GM18511 (cell line): ENCODE results near the gene CCDC40.

Source experiments
- ATAC-seq: cut with Tn5 transposase; IDR thresholded peaks from one replicate; pipeline ENCODE4 v1.9.1; 2021; ENCODE audit warnings: mild to moderate bottlenecking, moderate library complexity; ENCODE audit not compliant: unreplicated experiment

CCDC40 gene

DNA sequence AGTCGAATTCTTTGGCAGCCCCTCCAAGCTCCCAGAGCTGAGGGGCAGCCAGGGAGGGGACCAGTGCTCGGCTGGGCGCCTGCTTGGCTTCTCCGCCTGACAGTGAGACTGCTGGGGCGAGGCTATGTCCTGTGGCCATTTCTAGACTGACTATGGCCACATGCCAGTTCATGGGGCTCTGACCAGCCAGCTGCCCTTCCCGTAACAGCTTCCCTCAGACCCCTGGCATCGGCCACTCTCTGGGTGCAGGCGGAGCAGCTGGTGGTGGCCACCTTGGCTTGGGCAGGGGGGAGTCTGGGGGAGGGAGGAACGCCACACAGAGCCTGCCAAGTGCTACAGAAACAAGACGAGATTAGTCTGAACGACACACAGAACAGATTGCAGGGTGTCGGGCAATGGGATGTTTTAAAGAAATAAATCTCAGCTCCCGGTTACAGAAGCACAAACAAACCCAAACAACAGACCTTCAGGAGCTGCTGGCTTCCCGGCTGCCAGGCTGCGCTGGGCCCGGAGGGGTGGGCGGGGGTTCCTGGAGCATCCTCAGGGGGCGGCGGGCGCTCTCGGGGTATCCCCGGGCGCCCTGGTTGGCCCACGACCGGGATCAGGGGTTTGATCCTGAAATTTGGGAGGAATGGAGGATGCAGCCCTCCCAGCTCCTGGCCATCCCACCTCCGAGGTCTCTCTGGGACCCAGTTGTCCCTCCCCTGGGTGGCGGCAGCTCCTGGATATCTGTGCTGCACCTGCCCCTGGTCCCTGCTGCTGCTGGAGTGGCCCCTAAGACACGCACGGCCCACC, 35.3 kb upstream of the CCDC40 start:
- ATAC-seq = no peak

DNA sequence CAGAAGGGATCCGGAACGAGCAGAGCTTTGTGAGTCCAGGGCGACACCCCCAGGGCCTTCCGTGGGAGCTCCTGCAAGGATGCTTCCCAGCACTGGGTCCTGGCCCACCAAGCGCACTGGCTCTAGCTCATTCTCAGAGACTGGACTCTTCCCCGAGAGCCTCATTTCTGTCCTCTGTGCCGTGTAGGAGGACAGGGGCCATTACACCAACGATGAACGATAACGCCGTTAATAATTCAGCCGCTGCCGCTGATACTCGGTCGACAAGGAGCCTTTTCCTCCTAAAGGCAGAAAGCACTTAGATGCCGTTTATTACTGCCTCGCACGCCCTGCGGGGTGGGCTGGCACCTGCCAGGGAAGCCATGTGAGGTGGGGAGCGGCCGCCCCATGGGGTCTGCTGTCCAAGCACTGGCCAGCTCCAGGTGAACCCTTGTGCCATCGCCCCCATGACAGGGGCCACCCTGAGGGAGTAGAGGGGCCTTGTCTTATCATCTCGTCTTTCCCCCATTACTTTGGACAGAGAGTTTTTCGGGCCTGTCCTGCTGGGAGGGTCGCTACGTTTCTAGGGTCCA, 34.3 kb upstream of the CCDC40 start:
- no peak for ATAC-seq

DNA sequence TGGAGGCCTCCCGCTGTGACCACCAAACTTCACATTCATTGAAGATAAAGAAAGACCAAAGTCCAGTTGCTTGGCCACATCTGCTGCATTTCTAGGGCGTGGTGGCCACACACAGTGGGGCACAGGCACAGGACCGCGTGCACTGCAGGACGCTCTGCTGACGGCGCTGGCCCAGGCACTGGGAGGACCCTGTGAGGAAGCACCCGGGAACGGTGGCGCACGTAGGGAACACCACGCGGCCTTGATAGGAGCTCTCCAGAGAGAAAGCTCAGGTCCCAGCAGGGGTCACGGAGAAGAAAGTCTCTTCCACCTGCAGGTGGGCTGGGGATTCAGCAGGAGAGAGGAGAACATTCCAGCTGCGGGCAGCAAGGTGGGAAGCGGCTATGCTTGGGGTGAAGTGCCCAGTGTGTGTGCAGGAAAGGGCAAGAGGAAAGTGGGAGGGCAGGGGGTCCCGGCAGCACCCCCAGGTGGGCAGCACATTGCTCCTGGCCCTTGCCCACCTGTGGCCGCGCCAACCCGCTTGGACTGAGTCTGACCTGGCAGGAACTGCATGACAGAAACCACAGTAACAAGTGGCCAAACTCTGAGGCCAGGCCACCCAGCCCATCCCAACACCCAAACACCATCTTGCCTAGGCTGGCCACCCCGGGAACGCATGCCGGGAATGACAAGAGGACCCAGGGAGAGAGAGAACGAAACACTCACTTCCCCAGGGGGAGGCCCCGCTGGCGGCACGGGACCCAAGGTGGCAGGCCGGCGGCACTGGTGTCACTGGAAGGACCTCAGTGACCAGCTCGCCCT, 33.6 kb upstream of the CCDC40 start:
- ATAC-seq = no peak

DNA sequence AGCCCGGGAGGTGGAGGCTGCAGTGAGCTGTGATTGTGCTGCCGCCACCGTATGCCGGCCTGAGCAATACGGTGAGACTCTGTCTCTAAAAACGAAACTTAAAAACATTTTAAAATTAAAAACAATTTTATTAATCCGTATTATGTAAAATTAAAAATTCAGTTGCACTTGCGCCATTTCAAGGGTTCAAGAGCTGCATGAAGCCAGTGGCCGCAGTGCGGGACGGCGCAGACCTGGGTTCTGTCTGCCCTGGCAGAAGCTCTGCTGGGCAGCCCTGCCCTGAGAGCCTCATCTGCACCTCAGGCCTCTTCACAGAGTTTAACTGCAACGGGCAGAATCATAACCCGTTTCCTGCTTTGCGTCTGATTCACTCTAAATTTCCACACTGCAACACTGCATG, 32.5 kb upstream of the CCDC40 start:
- ATAC-seq = no peak

DNA sequence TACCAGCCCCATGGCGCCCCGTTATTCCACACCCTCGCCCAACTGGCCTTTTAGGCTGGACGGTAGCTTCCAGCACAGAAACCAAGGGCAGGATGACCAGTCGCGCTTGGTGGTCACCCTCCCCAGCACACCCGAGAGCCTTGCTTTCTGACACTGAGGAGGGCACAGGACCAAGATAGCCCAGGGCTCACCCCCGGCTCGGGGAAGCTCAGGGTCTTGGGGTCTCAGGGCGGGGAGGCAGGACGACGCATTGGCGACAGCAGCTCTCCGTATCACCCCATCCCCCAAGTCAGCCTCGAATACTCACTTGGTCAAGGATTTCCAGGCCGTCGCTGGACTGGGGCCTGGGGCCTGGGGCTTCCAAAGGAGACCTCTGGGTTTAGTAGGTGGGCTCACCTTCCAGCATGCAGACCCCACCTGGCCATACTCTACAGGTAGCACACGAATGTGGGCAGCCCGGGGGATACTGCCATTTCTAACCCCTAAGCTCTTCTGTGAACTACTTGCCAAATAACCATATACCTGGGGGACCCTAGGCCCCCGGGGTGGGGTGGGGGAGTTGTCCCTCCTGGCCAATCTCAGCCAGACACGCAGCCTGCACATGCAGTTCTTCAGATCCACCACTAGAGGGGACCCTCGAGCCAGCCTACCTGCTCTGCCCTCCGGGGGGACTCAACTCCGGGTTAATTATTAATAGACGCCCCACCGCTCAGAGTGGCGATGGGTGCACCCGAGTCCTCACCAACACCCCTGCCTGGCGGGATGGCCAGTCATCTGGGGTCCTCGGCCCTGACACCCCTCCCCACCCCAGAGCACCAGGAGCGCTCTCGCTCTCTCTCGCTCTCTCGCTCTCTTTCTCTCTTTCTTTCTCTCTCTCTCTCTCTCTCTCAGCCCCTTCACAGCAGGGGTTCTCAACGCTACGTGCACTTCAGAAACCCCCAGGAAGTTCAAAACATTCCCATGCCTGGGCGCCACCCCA, 30.8 kb upstream of the CCDC40 start:
- ATAC-seq = no peak

DNA sequence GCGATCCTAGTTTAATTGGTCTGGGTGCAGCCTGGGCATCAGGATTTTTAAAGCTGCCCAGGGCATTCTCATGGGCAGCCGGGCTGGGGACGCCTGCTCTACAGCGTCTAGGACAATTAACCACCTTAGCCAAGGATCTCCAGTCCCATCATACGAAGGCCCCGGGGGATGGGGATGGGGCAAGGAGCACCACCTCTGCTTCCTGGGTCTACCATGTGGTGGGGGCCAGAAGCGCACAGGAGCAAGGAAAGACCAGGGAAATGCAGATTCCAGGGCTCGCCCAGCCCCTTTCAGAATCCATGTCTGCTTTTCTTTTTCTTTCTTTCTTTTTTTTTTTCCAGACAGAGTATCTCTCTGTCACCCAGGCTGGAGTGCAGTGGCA, 30.1 kb upstream of the CCDC40 start:
- no peak for ATAC-seq

DNA sequence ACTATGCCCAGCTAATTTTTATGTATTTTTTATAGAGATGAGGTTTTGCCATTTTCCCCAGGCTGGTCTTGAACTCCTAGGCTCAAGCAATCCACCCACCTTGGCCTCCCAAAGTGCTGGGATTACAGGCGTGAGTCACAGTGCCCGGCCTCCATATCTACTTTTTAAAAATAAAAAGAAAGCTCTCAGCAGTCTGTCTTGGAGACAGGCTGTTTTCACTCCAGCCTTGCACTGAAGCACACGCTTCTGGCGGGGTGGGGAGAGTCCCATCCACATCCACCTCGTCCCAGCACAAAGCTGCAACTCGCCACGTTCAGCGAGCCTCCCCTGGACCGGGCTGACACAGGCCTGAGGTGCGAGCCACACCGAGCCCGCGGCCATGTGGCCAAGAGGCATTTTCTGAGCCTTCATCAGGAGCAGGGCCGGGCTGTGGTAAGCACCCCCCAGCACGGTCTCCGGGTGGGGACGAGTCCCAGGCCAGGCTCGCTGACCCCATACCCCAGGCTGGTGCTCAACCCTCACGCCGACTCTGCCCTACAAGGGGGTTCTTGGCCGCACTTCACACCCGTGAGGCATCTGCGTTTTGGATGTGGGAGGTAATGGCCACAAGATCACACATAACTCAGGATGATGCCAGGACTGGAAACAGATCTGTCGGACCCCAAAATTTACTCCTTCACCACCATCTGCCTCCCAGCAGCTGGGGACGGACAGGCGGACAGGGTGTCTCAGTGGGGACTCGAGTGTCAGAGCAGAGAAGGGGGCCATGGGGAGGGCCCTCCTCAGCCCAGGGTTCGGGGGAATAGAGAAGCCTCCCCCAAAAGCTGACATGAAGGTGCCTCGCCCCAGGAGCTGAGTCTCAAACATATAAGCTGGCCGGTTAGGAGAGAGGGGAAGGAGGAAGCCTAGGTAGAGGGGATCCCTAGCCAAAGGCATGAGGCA, 29.4 kb upstream of the CCDC40 start:
- ATAC-seq = no peak

DNA sequence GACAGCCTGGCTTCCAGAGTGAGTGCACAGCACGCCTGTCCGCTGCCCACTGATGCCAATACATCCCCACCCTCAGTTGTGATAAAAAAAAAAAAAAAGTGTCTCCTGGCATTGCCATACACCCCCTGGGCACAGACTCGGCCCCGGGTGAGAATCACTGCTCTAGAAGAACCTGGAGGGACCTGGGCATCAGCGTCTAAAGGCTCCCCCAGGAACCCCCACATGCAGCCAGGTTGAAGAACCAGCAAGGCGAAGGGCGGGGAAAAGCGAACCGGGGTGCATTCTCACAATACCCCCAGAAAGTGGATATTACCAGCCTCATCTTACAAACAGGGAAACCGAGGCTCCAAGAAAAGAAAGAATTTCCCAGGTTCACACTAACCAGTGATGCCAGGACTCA, 28.5 kb upstream of the CCDC40 start:
- no peak for ATAC-seq

DNA sequence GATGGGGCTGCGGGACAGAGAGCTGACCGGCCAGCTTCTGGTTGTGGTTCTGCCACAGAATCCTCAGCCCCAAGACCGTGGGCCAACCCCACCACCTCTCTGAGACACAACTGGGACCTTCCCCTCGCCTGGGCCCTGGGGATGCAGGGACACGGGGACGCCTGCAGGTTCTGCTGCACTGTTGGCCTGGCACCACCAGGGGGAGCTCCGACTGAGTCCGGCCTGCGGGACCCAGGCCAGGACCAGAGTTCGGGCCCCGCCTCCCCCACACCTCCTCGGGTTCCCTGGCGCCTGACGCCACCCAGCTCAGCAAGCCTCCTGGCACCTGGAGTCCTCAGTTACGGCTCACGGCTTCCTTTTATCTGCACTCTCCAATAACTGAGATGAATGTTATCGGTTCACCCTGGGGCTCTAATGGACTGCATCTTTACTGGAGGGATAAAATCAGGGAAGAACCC, 28.0 kb upstream of the CCDC40 start:
- no peak for ATAC-seq

DNA sequence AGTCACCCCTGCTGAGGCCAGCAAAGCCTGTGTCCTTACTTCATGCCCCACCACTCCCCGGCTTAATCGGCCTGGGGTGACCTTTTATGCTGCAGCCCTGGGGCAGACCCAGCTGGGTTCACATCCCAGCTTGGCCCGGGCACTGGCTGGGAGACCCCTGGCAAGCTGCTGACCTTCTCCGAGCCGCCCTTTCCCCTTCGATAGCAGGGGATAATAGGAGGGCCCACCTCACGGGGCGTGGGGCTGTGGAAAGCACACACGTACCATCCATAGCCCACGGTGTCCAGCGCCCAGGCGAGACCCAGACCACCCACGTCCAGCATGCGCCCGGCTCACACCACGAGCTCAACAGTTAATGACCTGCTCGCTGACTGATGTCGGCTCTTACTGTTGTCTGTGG, 27.6 kb upstream of the CCDC40 start:
- no peak for ATAC-seq

DNA sequence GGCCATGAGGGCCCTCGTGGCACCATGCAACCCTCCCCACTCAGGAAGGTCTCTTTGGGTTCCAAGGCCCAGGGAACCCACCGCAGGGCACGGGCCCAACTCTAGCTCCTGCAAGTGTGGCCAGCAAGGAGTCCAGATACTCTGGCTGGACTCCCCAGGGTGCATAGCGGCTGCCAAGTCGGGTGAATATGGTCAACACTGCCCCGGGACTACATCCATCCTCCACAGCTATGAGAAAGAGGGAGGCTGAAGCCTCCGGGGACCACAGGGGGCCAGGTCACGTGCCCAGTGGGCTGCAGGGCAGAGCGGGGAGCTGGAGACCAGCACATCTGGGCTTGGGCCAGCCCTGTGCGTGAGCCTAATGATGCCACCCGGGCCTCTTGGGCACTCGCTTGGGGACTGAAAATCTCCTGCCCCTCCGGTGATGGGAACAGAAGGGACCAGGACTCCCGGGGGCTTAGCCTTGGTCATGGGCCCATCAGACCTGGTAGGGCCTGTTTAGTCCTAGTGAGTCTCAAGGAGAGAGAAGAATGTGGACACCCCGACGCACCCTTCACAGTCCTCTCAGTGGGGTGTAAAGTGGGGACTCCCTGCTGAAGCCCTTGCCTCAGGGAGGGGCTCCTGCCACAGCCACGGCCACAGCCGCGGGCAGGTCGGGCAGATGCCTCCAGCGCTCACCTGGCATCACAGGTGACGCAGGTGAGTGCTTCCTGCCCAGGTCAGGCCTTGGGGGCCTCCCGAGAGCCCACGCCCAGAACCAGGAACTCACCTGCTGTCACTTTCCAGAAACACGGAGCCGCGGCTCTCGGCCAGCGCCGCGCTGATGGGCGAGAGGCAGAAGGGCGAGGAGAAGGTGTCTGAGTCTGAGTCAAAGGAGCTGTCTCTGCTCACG, 26.8 kb upstream of the CCDC40 start:
- ATAC-seq = no peak

DNA sequence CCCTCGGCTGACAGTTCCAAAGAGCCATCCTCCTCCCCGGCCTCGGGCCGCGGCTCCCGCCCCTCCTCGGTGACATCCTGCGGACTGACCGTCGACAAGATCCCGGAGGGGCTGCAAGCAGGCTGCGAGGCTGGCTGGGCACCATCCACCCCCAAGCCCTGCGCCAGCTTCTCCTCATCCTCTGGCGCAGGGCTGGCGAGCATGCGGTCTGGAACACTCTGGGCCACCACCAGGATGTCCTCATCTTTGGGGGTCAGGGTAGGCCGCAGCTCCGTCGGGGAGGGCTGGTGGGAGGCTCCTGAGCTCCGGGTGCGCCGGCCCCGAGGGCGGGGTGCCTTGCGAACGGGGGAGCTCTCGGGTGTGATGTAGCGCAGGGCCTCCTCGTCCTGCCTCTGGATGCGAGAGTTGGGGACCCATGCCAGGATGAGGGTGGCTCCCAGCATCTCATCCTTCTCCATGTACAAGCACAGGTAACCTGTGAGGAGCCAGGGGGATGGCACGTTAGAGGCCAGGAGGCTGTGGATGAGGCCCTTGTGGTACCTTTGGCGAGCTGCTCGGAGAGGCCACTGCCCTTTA, 26.1 kb upstream of the CCDC40 start:
- ATAC-seq = no peak

DNA sequence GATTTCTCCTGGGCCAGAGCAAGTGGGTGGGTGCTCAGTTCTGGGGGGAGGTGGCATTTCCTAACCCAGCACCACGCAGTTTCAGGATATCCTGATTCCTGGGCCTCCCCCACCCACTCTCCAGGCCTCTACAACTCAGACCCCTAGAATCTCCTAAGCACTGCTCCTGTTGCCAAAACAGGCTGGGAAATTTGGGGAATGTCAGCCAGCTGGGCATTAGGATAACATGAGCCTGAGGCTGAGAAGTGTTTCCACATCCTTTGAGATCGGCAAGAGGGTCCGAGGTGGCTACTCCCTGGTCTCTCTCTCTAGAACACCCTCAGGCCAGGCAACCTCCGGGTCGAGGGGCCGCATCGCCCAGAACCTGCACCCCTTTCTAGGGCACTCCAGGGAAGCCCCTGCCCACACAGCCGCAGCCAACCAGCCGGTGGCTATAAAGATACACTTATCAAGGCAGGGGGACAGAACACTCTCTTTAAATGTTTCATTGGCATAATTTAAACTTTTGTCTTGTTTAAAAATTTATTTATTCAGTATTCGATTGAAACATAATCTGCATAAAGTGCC, 24.4 kb upstream of the CCDC40 start:
- ATAC-seq = no peak

DNA sequence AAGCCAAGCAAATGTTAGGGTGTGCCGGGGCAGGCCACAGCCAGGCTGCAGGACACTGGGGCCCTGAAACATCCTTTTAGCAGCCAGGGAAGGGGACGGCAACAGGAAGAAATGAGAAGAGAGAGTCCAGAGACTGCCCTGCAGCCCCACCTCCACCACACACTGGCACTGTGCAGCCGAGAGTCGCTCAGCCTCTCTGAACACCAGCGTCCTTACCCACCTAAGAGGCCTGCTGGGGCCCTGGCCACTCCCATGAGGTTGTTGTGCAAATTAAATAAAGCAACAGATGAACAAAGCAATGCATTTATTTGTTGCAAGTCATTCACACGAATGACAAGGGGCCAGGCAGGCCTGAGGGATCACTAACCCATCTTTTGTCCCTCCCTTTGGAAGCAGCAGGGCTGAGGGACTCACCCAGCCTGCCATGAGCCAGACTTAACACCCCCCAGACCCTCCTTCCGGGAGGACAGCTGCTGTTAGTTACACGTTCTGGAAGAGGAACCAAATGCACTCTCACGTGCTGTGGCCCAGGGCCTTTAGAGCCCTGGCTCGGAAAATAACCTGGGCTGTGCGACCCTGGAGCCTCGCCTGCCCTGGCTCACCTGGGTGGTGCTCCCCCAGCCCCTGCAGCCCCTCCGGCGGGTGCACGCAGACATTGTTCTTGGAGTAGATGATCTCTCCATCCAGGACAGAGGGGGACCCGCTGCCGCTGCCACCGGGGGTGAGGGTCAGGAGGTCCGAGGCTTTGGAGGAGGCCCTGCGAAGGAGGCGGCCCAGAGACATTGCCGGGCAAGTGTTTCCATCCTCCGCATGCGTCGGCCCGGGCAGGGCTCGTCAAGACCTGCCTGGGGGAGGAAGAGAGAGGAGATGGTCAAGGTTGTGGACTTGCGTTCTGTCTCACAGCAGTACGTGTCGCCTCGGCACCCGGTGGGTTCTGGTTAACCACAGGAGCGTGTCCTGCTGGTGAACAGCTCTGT, 23.4 kb upstream of the CCDC40 start:
- no peak for ATAC-seq

DNA sequence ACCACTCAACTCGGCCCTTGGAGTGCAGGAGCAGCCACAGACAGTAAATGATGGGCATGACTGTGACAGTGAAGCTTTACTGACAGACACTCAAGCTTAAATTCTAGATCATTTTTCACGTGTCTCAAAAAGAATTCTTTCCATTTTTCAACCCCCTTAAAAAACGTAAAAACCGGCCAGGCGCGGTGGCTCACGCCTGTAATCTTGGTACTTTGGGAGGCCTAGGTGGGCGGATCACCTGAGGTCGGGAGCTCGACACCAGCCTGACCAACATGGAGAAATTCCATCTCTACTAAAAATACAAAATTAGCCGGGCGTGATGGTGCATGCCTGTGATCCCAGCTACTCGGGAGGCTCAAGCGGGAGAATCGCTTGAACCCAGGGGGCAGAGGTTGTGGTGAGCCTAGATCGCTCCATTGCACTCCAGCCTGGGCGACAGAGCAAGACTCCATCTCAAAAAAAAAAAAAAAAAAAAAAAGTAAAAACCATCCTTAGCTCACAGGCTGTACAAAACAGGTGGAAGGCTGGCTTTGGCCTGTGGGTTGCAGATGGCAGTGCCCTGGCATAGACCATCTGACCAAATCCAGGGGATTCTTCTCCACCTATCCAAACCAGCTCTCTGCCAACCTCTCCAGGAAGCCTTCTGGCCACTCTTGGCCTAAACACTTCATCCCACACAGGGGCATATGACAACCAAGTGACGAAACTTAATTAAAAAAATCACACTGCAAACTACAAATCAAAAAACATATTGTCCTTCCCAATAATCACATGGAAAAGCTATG, 19.0 kb upstream of the CCDC40 start:
- ATAC-seq = no peak
